Activated naive CD8-positive, alpha-beta T cell treated with anti-CD3 and anti-CD28 coated beads, Interleukin-2, amount 10 ng/mL, durations not matched to agents 7 days and 5 days (primary cell): ENCODE results near the gene SLC39A11. TPM values are rescaled to one million over a fixed set of nuclear protein-coding genes. Genes with fewer than 3 reads are reported as not detected.
"Not testable (repeated sequence)": the region's sequence is repeated elsewhere in the genome, so short reads cannot be mapped to it uniquely, and the experiment has no call there.

Experiments
- ATAC-seq: fragments of 150-1000 bp; cut with Tn5 transposase; one replicate; pipeline ENCODE4 v1.10.0; 2021; ENCODE audit warnings: low read depth, moderate library complexity
- POLR2A ChIA-PET: fragments of 350-600 bp; sonication (Branson Sonifier 250); formaldehyde crosslinking; loops from one replicate; lab custom pipeline; 2021; ENCODE audit warnings: antibody characterized with exemption; lab: Charles Lee
- DNase-seq: peaks from one replicate; pipeline ENCODE4 v3.0.0; 2021
- H3K27ac Mint-ChIP-seq: one replicate; pipeline ENCODE4 v1.8.0; 2022; ENCODE audit warnings: mild to moderate bottlenecking, mixed read lengths
- H3K27me3 Mint-ChIP-seq: one replicate; pipeline ENCODE4 v1.8.0; 2022; ENCODE audit warnings: mild to moderate bottlenecking, moderate library complexity, mixed read lengths
- H3K36me3 Mint-ChIP-seq: one replicate; pipeline ENCODE4 v1.8.0; 2021; ENCODE audit warnings: mild to moderate bottlenecking, mixed read lengths
- H3K4me1 Mint-ChIP-seq: one replicate; pipeline ENCODE4 v1.8.0; 2021; ENCODE audit warnings: mixed read lengths
- H3K4me3 Mint-ChIP-seq: one replicate; pipeline ENCODE4 v1.8.0; 2022; ENCODE audit warnings: mild to moderate bottlenecking, moderate library complexity, mixed read lengths
- H3K9me3 Mint-ChIP-seq: one replicate; pipeline ENCODE4 v1.8.0; 2021; ENCODE audit warnings: mixed read lengths
- total RNA-seq, 2 experiments: library from RNA; stranded (reverse); gene quantifications; one replicate each; pipeline ENCODE4 v1.2.3, GENCODE V29; 2021

SLC39A11 gene
- total RNA-seq, 2 experiments from 2014 or later = 18.2 to 18.8 TPM

GRCh38 chr17:73061161-73061560, 31.3 kb downstream of the SLC39A11 start:
- H3K27me3 Mint-ChIP-seq = no peaks in the 10 kb centered on the region

GRCh38 chr17:73060721-73061120, 31.8 kb downstream of the SLC39A11 start:
- Mint-ChIP-seq H3K4me1 (peaks cover 2% of the 10 kb centered on the region), H3K9me3 (no peaks in the 10 kb centered on the region), H3K27ac (no peak overlapping the region), H3K4me3 (no peak overlapping the region), H3K36me3 (peaks cover 2% of the 10 kb centered on the region), H3K27me3 (no peaks in the 10 kb centered on the region)
- POLR2A ChIA-PET = no interaction called here
- no peak for ATAC-seq
- no peak for DNase-seq

More at GRCh38 chr17:73061161-73061560, 31.3 kb downstream of the SLC39A11 start:
- no peak overlapping the region for H3K4me3 Mint-ChIP-seq
- H3K4me1 Mint-ChIP-seq = peaks cover 2% of the 10 kb centered on the region
- POLR2A ChIA-PET = no interaction called here
- DNase-seq (no peak), ATAC-seq (no peak)
- peaks cover 2% of the 10 kb centered on the region for H3K36me3 Mint-ChIP-seq
- no peak overlapping the region for H3K27ac Mint-ChIP-seq
- no peaks in the 10 kb centered on the region for H3K9me3 Mint-ChIP-seq

GRCh38 chr17:73059713-73060112, 32.8 kb downstream of the SLC39A11 start:
- DNase-seq, H3K4me3 Mint-ChIP-seq, H3K9me3 Mint-ChIP-seq, ATAC-seq, H3K4me1 Mint-ChIP-seq, H3K36me3 Mint-ChIP-seq, H3K27me3 Mint-ChIP-seq, POLR2A ChIA-PET, H3K27ac Mint-ChIP-seq: not testable (repeated sequence)

- no peaks in the 10 kb centered on the region for H3K9me3 Mint-ChIP-seq
- POLR2A ChIA-PET = interaction anchor here (0.7 kb wide), 2 partner anchors 571 to 659 kb away, joined by 3 to 5 read pairs; no protein-coding TSS in a partner anchor
Measured at GRCh38 chr17:73058022-73058421, 34.5 kb downstream of the SLC39A11 start.

GRCh38 chr17:73057196-73057595, 35.3 kb downstream of the SLC39A11 start:
- DNase-seq (no peak), ATAC-seq (no peak)
- Mint-ChIP-seq H3K27me3 (no peaks in the 10 kb centered on the region), H3K27ac (no peak overlapping the region), H3K4me1 (peaks cover 1% of the 10 kb centered on the region), H3K36me3 (peaks cover 2% of the 10 kb centered on the region), H3K9me3 (no peaks in the 10 kb centered on the region), H3K4me3 (no peak overlapping the region)
- POLR2A ChIA-PET = interaction anchor here (0.7 kb wide), 2 partner anchors 572 to 660 kb away, joined by 3 to 5 read pairs; no protein-coding TSS in a partner anchor

More at GRCh38 chr17:73058022-73058421, 34.5 kb downstream of the SLC39A11 start:
- DNase-seq = no peak
- H3K27ac Mint-ChIP-seq = no peak overlapping the region
- H3K27me3 Mint-ChIP-seq = no peaks in the 10 kb centered on the region
- H3K4me3 Mint-ChIP-seq = no peak overlapping the region
- H3K36me3 Mint-ChIP-seq = peaks cover 2% of the 10 kb centered on the region
- H3K4me1 Mint-ChIP-seq = peaks cover 1% of the 10 kb centered on the region
- no peak for ATAC-seq

GRCh38 chr17:73052923-73053322, 39.6 kb downstream of the SLC39A11 start:
- Mint-ChIP-seq H3K36me3 (peaks cover 14% of the 10 kb centered on the region), H3K9me3 (peaks cover 2% of the 10 kb centered on the region), H3K4me1 (no peaks in the 10 kb centered on the region), H3K4me3 (no peak overlapping the region), H3K27me3 (no peaks in the 10 kb centered on the region), H3K27ac (no peak overlapping the region)
- POLR2A ChIA-PET = no interaction called here
- DNase-seq (no peak), ATAC-seq (no peak)

GRCh38 chr17:73050797-73051196, 41.7 kb downstream of the SLC39A11 start:
- H3K27ac Mint-ChIP-seq = no peak overlapping the region
- DNase-seq (no peak), ATAC-seq (no peak)
- H3K4me3 Mint-ChIP-seq = no peak overlapping the region
- H3K9me3 Mint-ChIP-seq = peaks cover 2% of the 10 kb centered on the region
- POLR2A ChIA-PET = no interaction called here
- peaks cover 17% of the 10 kb centered on the region for H3K36me3 Mint-ChIP-seq
- no peaks in the 10 kb centered on the region for H3K4me1 Mint-ChIP-seq
- no peaks in the 10 kb centered on the region for H3K27me3 Mint-ChIP-seq

GRCh38 chr17:73048170-73048569, 44.3 kb downstream of the SLC39A11 start:
- POLR2A ChIA-PET = no interaction called here
- Mint-ChIP-seq H3K4me1 (no peaks in the 10 kb centered on the region), H3K27me3 (no peaks in the 10 kb centered on the region), H3K27ac (no peak overlapping the region), H3K4me3 (no peak overlapping the region), H3K36me3 (peaks cover 24% of the 10 kb centered on the region), H3K9me3 (peaks cover 2% of the 10 kb centered on the region)
- no peak for DNase-seq
- ATAC-seq = no peak

GRCh38 chr17:73045724-73046123, 46.8 kb downstream of the SLC39A11 start:
- no peaks in the 10 kb centered on the region for H3K4me1 Mint-ChIP-seq
- no peak overlapping the region for H3K27ac Mint-ChIP-seq
- POLR2A ChIA-PET = no interaction called here
- H3K4me3 Mint-ChIP-seq = no peak overlapping the region
- peaks cover 7% of the 10 kb centered on the region for H3K9me3 Mint-ChIP-seq
- H3K36me3 Mint-ChIP-seq = peaks cover 28% of the 10 kb centered on the region
- no peaks in the 10 kb centered on the region for H3K27me3 Mint-ChIP-seq
- DNase-seq (no peak), ATAC-seq (no peak)

GRCh38 chr17:73043686-73044581, 48.6 kb downstream of the SLC39A11 start:
- no peaks in the 10 kb centered on the region for H3K27me3 Mint-ChIP-seq
- no peaks in the 10 kb centered on the region for H3K4me1 Mint-ChIP-seq
- POLR2A ChIA-PET = no interaction called here
- H3K4me3 Mint-ChIP-seq = no peak overlapping the region
- no peak for ATAC-seq
- H3K36me3 Mint-ChIP-seq = peaks cover 18% of the 10 kb centered on the region
- no peak overlapping the region for H3K27ac Mint-ChIP-seq
- no peak for DNase-seq
- H3K9me3 Mint-ChIP-seq = peaks cover 10% of the 10 kb centered on the region

- ATAC-seq = no peak
- H3K27ac Mint-ChIP-seq = no peak overlapping the region
Measured at GRCh38 chr17:73042809-73043685, 49.4 kb downstream of the SLC39A11 start.

GRCh38 chr17:73042225-73042624, 50.3 kb downstream of the SLC39A11 start:
- no peak for DNase-seq
- peaks cover 17% of the 10 kb centered on the region for H3K36me3 Mint-ChIP-seq
- H3K27ac Mint-ChIP-seq = no peak overlapping the region
- H3K9me3 Mint-ChIP-seq = peaks cover 10% of the 10 kb centered on the region
- no peaks in the 10 kb centered on the region for H3K4me1 Mint-ChIP-seq
- POLR2A ChIA-PET = no interaction called here
- H3K4me3 Mint-ChIP-seq = no peak overlapping the region
- no peaks in the 10 kb centered on the region for H3K27me3 Mint-ChIP-seq
- no peak for ATAC-seq

More at GRCh38 chr17:73042809-73043685, 49.4 kb downstream of the SLC39A11 start:
- no peak overlapping the region for H3K4me3 Mint-ChIP-seq
- peaks cover 10% of the 10 kb centered on the region for H3K9me3 Mint-ChIP-seq
- H3K27me3 Mint-ChIP-seq = no peaks in the 10 kb centered on the region
- POLR2A ChIA-PET = no interaction called here
- DNase-seq = no peak
- no peaks in the 10 kb centered on the region for H3K4me1 Mint-ChIP-seq
- peaks cover 17% of the 10 kb centered on the region for H3K36me3 Mint-ChIP-seq

- ATAC-seq (no peak), DNase-seq (no peak)
- POLR2A ChIA-PET = no interaction called here
- Mint-ChIP-seq H3K27ac (no peak overlapping the region), H3K27me3 (no peaks in the 10 kb centered on the region), H3K4me1 (peaks cover 1% of the 10 kb centered on the region), H3K36me3 (peaks cover 16% of the 10 kb centered on the region), H3K9me3 (peaks cover 10% of the 10 kb centered on the region), H3K4me3 (no peak overlapping the region)
Measured at GRCh38 chr17:73039282-73039681, 53.2 kb downstream of the SLC39A11 start.
